DOHH2 (cell line): Measurements from ENCODE around the gene BNC2.

ENCODE experiments used
- H3F3A ChIP-seq: fragments of 200-600 bp; sonication (generic), shearing (Covaris generic); 2 replicates; pipeline ENCODE4 v1.6.0; 2016; ENCODE audit warnings: antibody characterized with exemption, mild to moderate bottlenecking; ENCODE audit not compliant: control insufficient read depth, insufficient read depth
- H3K27ac ChIP-seq: fragments of 200-600 bp; sonication (generic); 2 replicates; pipeline ENCODE4 v1.5.1; 2014; ENCODE audit warnings: low read depth, mild to moderate bottlenecking, low read length, moderate library complexity
- H3K27me3 ChIP-seq: fragments of 200-600 bp; sonication (generic); 2 replicates; pipeline ENCODE4 v1.6.1; 2014; ENCODE audit warnings: mild to moderate bottlenecking, low read length, mixed read lengths; ENCODE audit not compliant: control insufficient read depth
- H3K36me3 ChIP-seq: fragments of 200-600 bp; sonication (generic); 2 replicates; pipeline ENCODE4 v1.6.1; 2014; ENCODE audit warnings: mild to moderate bottlenecking, low read length, moderate library complexity, mixed read lengths; ENCODE audit not compliant: control insufficient read depth
- H3K4me1 ChIP-seq: fragments of 200-600 bp; sonication (generic); 2 replicates; pipeline ENCODE4 v1.6.1; 2014; ENCODE audit warnings: mild to moderate bottlenecking, low read length, mixed read lengths; ENCODE audit not compliant: control insufficient read depth
- H3K4me2 ChIP-seq: fragments of 200-600 bp; sonication (generic); 2 replicates; pipeline ENCODE4 v1.6.0; 2014; ENCODE audit warnings: mild to moderate bottlenecking, low read length, moderate library complexity
- H3K4me3 ChIP-seq: fragments of 200-600 bp; sonication (generic); 2 replicates; pipeline ENCODE4 v1.5.1; 2014; ENCODE audit warnings: mild to moderate bottlenecking, low read length, mixed read lengths
- H3K79me2 ChIP-seq: fragments of 200-600 bp; sonication (generic); 2 replicates; pipeline ENCODE4 v1.6.1; 2014; ENCODE audit warnings: mild to moderate bottlenecking, low read length, mixed read lengths; ENCODE audit not compliant: control insufficient read depth
- H3K9me2 ChIP-seq: fragments of 200-600 bp; sonication (generic); replicated peaks from 2 replicates; pipeline ENCODE4 v1.6.1; 2014; ENCODE audit warnings: mild to moderate bottlenecking, low read length, mixed read lengths; ENCODE audit not compliant: control insufficient read depth
- H3K9me3 ChIP-seq: fragments of 200-600 bp; sonication (generic); 2 replicates; pipeline ENCODE4 v1.6.1; 2014; ENCODE audit warnings: antibody characterized with exemption, low read length, mixed read lengths; ENCODE audit not compliant: control insufficient read depth, insufficient read depth
- H4K20me1 ChIP-seq: fragments of 200-600 bp; sonication (generic); 2 replicates; pipeline ENCODE4 v1.6.0; 2014; ENCODE audit warnings: low read depth, mild to moderate bottlenecking, antibody characterized with exemption, low read length, moderate library complexity; ENCODE audit not compliant: control insufficient read depth, insufficient read depth
- CTCF ChIP-seq: fragments of 200-600 bp; sonication (generic); IDR thresholded peaks from one replicate; pipeline ENCODE4 v1.5.1; 2014; ENCODE audit warnings: antibody characterized with exemption, mild to moderate bottlenecking, low read depth, low read length; ENCODE audit not compliant: poor library complexity, severe bottlenecking
- EZH2phosphoT487 ChIP-seq: fragments of 200-600 bp; sonication (generic); IDR thresholded peaks from 2 replicates; pipeline ENCODE4 v1.6.1; 2017; ENCODE audit warnings: borderline replicate concordance, mild to moderate bottlenecking, antibody characterized with exemption, low read length, moderate library complexity, mixed read lengths

Gene BNC2

GRCh38 chr9:16591092-16591491 lies 279.4 kb downstream of the BNC2 start:
- no peaks in the 10 kb centered on the region for H3K79me2 ChIP-seq
- no peaks in the 10 kb centered on the region for H3K9me2 ChIP-seq
- no peaks in the 10 kb centered on the region for H3K27me3 ChIP-seq
- H4K20me1 ChIP-seq, result no peaks in the 10 kb centered on the region
- H3K9me3 ChIP-seq, result no peaks in the 10 kb centered on the region
- TF ChIP-seq CTCF, result no peak
- no peak for TF ChIP-seq EZH2phosphoT487
- no peaks in the 10 kb centered on the region for H3F3A ChIP-seq
- no peak overlapping the region for H3K4me3 ChIP-seq
- H3K27ac ChIP-seq, result no peak overlapping the region
- H3K4me2 ChIP-seq, result no peak overlapping the region
- H3K36me3 ChIP-seq, result no peaks in the 10 kb centered on the region
- H3K4me1 ChIP-seq, result no peaks in the 10 kb centered on the region

- Histone ChIP-seq H3K27me3 (no peaks in the 10 kb centered on the region), H3K9me3 (no peaks in the 10 kb centered on the region), H3K4me1 (no peaks in the 10 kb centered on the region), H3K79me2 (no peaks in the 10 kb centered on the region), H3K9me2 (no peaks in the 10 kb centered on the region), H3K4me2 (no peak overlapping the region), H4K20me1 (no peaks in the 10 kb centered on the region), H3F3A (no peaks in the 10 kb centered on the region), H3K4me3 (no peak overlapping the region), H3K27ac (no peak overlapping the region), H3K36me3 (no peaks in the 10 kb centered on the region)
- TF ChIP-seq CTCF (no peak), EZH2phosphoT487 (no peak)
Observed at GRCh38 chr9:16585591-16585990, 284.9 kb downstream of the BNC2 start.

GRCh38 chr9:16579872-16580432 lies 290.5 kb downstream of the BNC2 start:
- no peaks in the 10 kb centered on the region for H3K27me3 ChIP-seq
- no peak for TF ChIP-seq EZH2phosphoT487
- no peak for TF ChIP-seq CTCF
- no peaks in the 10 kb centered on the region for H3K4me1 ChIP-seq
- no peaks in the 10 kb centered on the region for H3F3A ChIP-seq
- no peaks in the 10 kb centered on the region for H3K36me3 ChIP-seq
- no peaks in the 10 kb centered on the region for H3K9me3 ChIP-seq
- H3K27ac ChIP-seq, result no peak overlapping the region
- H3K9me2 ChIP-seq, result no peaks in the 10 kb centered on the region
- no peak overlapping the region for H3K4me3 ChIP-seq
- no peak overlapping the region for H3K4me2 ChIP-seq
- no peaks in the 10 kb centered on the region for H3K79me2 ChIP-seq
- no peaks in the 10 kb centered on the region for H4K20me1 ChIP-seq

GRCh38 chr9:16575986-16576245 lies 294.6 kb downstream of the BNC2 start:
- TF ChIP-seq CTCF, result no peak
- no peak for TF ChIP-seq EZH2phosphoT487
- no peaks in the 10 kb centered on the region for H3K27me3 ChIP-seq
- H3K27ac ChIP-seq, result no peak overlapping the region

More at GRCh38 chr9:16575986-16576245, 294.6 kb downstream of the BNC2 start:
- Histone ChIP-seq H3K36me3 (no peaks in the 10 kb centered on the region), H3K9me2 (no peaks in the 10 kb centered on the region), H3K4me2 (no peak overlapping the region), H3K4me3 (no peak overlapping the region), H3K4me1 (no peaks in the 10 kb centered on the region), H3F3A (no peaks in the 10 kb centered on the region), H3K9me3 (no peaks in the 10 kb centered on the region), H4K20me1 (no peaks in the 10 kb centered on the region), H3K79me2 (no peaks in the 10 kb centered on the region)
